Stimulated activated CD8-positive, alpha-beta memory T cell treated with anti-CD3 and anti-CD28 coated beads, Interleukin-15, amount 100 ng/mL, for 4 hours (primary cell): ENCODE results near the gene RTP3.

ENCODE experiments used
- DNase-seq, 2 donors: peaks; one replicate each; pipeline ENCODE4 v3.0.0-alpha.2; 2020; ENCODE audit warnings: low read depth in 2 of 2

Gene RTP3

DNA sequence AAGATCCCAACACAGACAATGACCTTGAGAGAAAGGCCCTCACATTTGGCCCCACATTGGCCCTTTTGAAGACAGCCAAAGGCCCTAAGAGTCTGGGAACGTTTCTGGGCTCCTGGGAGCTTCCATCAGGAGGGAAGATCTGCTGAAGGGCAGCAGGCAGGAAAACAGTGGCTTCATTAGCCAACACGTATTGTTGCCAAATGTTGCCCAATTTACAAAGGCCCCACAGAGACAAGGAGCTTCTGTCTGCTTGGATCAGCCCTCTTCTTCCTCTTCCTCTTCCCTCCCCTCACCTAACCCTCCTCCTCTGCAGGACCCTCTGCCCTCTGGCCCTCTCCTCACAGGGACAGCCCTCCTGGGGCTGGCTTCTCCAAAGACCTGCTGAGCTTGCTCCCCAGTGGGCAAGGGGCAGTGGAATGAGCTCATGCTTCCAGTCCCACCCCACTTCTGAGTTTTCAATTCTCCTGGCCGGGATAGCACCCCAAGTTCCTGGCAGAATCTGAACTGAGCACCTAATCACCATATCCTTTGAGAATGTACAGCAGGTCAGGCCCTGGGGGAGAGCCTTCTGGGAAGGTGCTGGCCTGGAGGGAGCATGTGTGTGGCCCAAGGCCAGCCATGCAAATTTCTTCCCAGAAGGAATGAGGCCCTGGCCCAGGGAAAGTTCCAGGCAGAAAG, 28.0 kb upstream of the RTP3 start:
- no peak for DNase-seq

GRCh38 chr3:46470831-46471230, 26.9 kb upstream of the RTP3 start:
- DNase-seq = no peak

- no peak for DNase-seq
Observed at GRCh38 chr3:46471371-46471914, 26.3 kb upstream of the RTP3 start.

DNA sequence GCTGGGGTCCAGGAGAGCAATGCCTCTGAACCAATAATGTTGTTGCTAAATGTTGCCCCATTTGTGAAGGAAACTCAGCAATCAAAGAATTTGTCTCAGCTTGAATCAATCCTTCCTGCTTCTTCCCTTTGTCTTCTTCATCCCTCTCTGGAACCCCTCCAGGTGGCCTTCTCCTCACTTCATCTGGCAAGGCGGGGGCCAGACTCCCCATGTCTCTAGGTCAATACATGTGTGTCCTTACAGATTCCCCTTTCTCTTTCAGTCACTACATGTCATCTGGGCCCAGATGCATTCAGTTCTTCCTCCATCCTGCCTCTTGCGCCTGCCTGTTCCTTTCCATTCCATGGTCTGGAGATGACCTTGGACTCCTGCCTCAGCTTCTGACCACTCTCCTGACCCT, 25.0 kb upstream of the RTP3 start:
- DNase-seq = no peak

DNA sequence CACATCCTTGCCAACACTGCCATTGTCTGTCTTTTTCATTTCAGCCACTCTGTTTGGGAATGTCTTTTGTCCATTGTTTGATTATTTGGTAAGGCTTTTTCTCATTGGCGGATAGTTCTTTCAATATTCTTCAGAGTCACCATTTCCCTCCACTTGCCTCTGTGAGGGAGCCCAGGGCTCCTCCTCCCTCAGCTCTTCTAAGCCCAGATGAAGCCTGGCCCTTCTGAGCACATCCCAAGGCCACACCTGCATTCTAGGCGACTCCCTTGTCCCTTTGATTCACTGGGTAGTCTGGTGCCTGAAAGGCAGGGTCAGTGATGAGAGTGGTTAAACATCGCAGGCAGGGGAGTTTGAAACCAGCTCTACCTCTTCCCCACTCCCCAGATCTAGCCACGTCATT, 20.6 kb upstream of the RTP3 start:
- no peak for DNase-seq

GRCh38 chr3:46477756-46478155, 20.0 kb upstream of the RTP3 start:
- no peak for DNase-seq

DNA sequence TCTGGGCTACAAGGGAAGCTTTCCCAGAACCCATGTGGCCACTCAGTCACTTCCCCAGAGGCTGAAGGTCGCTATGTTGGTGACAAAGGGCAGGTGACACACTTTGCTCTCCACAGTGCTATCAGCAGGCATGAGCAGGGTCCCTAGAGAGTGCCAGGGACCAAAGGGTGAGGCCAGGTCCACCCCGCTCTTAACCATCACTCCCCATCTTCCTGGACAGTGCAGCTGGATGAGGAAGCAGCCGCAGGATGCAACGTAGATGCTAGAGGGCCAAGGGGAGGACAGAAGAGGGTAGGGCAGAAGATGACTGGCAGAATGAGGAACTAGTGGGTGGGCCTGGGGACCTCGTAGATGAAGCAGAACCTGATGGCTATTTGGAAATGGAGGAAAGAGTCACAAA, 19.4 kb upstream of the RTP3 start:
- DNase-seq = no peak

GRCh38 chr3:46479021-46479420, 18.8 kb upstream of the RTP3 start:
- DNase-seq = no peak

DNA sequence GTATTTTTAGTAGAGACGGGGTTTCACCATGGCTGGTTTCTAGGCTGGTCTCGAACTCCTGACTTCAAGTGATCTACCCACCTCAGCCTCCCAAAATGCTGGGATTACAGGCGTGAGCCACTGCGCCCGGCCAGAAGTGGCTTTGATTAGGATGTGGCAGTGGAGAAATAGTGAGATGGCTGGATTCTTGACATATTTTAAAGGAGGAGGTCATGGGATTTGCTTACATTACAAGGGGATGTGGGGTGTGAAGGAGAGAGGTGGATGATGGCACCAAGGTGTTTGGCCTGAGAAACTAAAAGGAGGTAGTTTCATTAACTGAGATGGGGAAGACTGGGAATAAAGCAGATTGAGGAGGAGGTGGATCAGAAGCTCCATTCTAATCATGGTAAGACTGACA, 18.1 kb upstream of the RTP3 start:
- DNase-seq = no peak

DNA sequence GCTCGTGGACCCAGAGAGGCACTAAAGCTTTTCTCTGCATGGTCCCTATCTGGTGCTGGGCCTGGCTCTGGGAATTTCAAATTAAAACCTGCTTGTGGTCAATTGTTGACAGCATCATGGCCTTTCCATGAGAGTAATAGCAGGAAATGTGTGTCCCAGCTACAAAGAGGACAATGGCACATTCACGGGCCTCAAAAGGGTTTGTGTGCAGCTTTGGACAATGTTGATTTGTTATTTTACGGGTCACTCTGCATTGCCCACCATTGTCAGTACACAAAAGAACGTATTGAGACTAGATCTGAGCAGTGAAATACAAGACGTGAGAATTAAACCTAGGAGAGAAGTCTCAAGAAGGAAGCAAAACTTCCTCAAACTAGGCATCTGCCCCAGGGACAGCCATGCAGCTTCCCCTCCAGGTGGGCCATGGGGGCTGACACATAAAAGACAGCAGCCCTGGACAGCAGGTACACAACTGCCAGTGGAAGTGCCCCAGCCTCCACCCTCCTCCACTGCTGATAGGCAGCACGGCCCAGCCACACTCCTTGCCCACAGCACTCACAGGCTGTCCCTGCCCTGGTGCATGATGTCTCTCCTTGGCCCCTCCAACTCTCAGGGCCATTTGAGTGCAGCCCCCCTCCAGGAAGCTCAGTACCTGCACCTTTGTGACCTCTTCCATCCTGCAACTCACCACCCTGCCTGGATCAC, 17.1 kb upstream of the RTP3 start:
- no peak for DNase-seq

- no peak for DNase-seq
Observed at GRCh38 chr3:46481636-46482035, 16.1 kb upstream of the RTP3 start.

GRCh38 chr3:46482632-46483350, 15.0 kb upstream of the RTP3 start:
- no peak for DNase-seq

- no peak for DNase-seq
Observed at GRCh38 chr3:46483825-46484224, 14.0 kb upstream of the RTP3 start.

DNA sequence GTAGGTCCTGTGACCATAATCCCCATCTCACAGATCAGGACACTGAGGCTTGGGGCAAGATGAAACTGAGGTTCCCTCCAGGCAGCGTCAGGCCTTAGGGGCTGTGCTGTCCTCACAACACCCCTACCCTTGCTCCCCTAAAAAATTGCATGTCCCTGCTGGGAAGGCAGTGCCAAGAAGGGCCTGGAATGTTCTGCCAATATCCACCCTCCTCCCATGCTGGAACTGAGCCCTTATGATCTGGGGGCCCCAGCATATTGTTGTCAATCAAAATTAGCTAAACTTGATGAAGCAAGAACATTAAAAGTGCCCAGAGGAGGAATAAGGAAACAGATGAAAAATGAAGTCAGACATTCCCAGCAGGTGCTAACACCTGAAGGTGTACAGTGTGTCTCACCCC, 13.4 kb upstream of the RTP3 start:
- DNase-seq = no peak

GRCh38 chr3:46484911-46485778, 12.6 kb upstream of the RTP3 start:
- no peak for DNase-seq

- no peak for DNase-seq
Observed at GRCh38 chr3:46485779-46486175, 12.0 kb upstream of the RTP3 start.

DNA sequence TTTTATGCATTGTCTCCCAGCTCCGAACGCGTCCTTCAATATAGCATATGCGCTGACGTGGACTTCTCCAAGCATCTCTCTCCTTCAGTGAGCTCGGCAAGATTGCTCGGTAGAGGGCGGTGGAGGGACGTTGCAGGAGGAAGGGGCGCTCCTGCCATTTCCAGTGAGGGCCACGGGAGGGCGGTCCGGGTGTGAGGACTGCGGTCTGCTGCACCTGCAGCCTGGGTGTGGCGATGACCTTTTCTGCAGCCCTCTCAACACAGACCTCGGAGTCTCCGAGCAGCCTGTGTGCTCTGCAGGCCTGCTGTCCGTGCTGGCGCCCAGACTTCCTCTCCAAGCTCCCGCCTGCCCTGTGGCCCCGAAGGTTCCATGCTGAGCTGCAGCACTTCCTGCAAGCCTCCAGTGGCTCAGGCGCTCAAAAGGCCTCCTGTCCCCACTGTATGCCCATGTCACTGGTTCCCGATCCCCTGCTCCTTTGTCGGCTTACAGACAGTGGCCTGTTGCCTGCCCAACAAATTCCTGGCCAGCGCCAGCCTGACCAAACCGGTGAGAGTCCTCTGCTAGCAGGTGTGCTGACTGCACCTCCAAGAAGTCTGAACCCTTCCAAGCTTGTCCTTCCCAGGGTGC, 8.9 kb upstream of the RTP3 start:
- peak; percentile 67 to 80 for DNase-seq

DNA sequence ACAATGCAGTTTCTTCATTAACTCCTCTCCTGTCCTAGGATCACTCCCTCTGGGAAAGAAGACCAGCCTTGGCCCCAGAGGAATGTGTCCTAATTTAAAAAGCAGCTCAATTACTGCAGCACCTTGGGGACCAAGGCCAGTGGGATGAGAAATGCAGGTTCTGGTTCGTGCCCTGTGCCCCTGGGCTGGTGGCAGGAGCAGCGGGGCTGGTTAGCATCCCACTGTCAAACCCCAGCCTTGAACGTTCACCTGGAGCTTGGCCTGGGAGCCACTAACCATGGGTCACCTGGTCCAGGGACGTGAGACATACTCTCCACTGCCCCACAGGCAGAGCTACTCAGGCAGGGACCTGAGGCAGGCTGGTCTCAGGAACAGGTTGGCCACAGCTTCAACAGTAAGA, 8.4 kb upstream of the RTP3 start:
- DNase-seq = no peak

- DNase-seq = no peak
Observed at GRCh38 chr3:46489875-46490274, 7.9 kb upstream of the RTP3 start.

- DNase-seq = no peak
Observed at GRCh38 chr3:46490338-46491084, 7.3 kb upstream of the RTP3 start.
